IgD-negative memory B cell (primary cell): ENCODE data around the gene ABCC3. TPM values are rescaled to one million over a fixed set of nuclear protein-coding genes. Genes with fewer than 3 reads are reported as not detected.
"Not testable (repeated sequence)": the region's sequence is repeated elsewhere in the genome, so short reads cannot be mapped to it uniquely, and the experiment has no call there.

Experiments
- H3K27ac Mint-ChIP-seq, 3 donors: one replicate each; pipeline ENCODE4 v1.8.0; 2020 to 2022; ENCODE audit warnings: mild to moderate bottlenecking in 3 of 3, mixed read lengths in 3 of 3, moderate library complexity in 1 of 3
- H3K27me3 Mint-ChIP-seq: one replicate; pipeline ENCODE4 v1.8.0; 2021; ENCODE audit warnings: mixed read lengths
- H3K36me3 Mint-ChIP-seq: one replicate; pipeline ENCODE4 v1.8.0; 2020; ENCODE audit warnings: mild to moderate bottlenecking, mixed read lengths
- H3K4me1 Mint-ChIP-seq, 3 donors: one replicate each; pipeline ENCODE4 v1.8.0; 2020 to 2022; ENCODE audit warnings: mixed read lengths in 3 of 3, mild to moderate bottlenecking in 1 of 3
- H3K4me3 Mint-ChIP-seq, 4 donors: one replicate each; pipeline ENCODE4 v1.8.0; 2020 to 2022; ENCODE audit warnings: mild to moderate bottlenecking in 4 of 4, mixed read lengths in 4 of 4, moderate library complexity in 3 of 4
- H3K9me3 Mint-ChIP-seq, 3 donors: one replicate each; pipeline ENCODE4 v1.8.0; 2020 to 2021; ENCODE audit warnings: mixed read lengths in 3 of 3, mild to moderate bottlenecking in 1 of 3
- polyA plus RNA-seq: library from polyadenylated mRNA; unstranded; fragments of 300-500 nt; fragmentation: Illumina TruSeq; gene quantifications from one replicate; pipeline ENCODE4 v1.2.3, GENCODE V29; 2021

The ABCC3 gene
- polyA plus RNA-seq, 1 donor from 2014 or later: 0.91 TPM

DNA sequence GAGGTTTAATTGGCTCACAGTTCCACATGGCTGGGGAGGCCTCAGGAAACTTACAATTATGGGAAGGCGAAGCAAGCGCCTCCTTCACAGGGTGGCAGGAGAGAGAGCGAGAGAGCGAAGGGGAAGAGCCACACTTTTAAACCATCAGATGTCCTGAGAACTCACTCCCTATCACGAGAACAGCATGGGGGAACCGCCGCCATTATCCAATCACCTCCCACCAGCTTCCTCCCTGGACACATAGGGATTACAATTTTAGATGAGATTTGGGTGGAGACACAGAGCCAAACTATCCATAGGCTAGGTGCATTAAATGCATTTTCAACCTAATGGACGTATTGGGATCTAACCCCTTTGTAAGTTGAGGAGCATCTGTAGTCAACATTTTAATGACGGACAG is 78.0 kb downstream of the ABCC3 start:
- Mint-ChIP-seq H3K9me3 (no peaks in the 10 kb centered on the region), H3K4me3 (no peak overlapping the region), H3K27ac (peak overlapping the region in 2 of 3 donors; percentile 18 to 54), H3K27me3 (no peaks in the 10 kb centered on the region), H3K36me3 (no peaks in the 10 kb centered on the region), H3K4me1 (peaks cover 10 to 16% (median 13%) of the 10 kb centered on the region in 3 donors)

DNA sequence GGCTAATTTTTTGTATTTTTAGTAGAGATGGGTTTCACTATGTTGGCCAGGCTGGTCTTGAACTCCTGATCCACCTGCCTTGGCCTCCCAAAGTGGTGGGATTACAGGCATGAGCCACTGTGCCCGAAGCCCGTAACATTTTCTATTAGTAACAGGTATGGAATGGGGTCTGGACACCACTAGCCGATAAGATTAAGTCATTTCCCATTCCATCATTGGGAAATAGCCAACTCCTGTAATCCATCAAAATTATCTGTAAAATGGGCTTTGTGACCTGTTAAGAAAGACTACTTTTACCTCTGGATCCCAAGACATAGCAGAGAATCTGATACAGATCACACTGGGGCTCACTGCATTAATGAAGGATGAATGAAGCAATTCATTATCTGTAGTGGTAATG is 80.8 kb downstream of the ABCC3 start:
- Mint-ChIP-seq H3K4me1 (peaks cover 3 to 16% (median 3%) of the 10 kb centered on the region in 3 donors), H3K4me3 (peak overlapping the region in 1 of 4 donors; percentile 68), H3K27me3 (no peaks in the 10 kb centered on the region), H3K36me3 (peaks cover 1% of the 10 kb centered on the region), H3K9me3 (no peaks in the 10 kb centered on the region), H3K27ac (peak overlapping the region in 1 of 3 donors; percentile 48)

GRCh38 chr17:50719144-50719923 is 84.7 kb downstream of the ABCC3 start, which contains the start of gene LUC7L3:
Gene LUC7L3 (plus strand): TSS chr17:50719603. CDS start chr17:50719733, 130 bp downstream.
- Mint-ChIP-seq H3K4me1 (peaks cover 24 to 41% (median 28%) of the 10 kb centered on the region in 3 donors), H3K27ac (peak within 1 kb of the TSS; percentile 81 to 100 (median 98)), H3K36me3 (peaks cover 1% of the 10 kb centered on the region), H3K4me3 (peak within 1 kb of the TSS; percentile 90 to 99 (median 99)), H3K9me3 (no peaks in the 10 kb centered on the region), H3K27me3 (no peaks in the 10 kb centered on the region)

GRCh38 chr17:50719924-50720794 is 85.5 kb downstream of the ABCC3 start:
- peak overlapping the region; percentile 90 to 99 (median 99) for H3K4me3 Mint-ChIP-seq
- peaks cover 1% of the 10 kb centered on the region for H3K36me3 Mint-ChIP-seq
- peak overlapping the region; percentile 81 to 100 (median 98) for H3K27ac Mint-ChIP-seq
- no peaks in the 10 kb centered on the region for H3K9me3 Mint-ChIP-seq
- H3K4me1 Mint-ChIP-seq: peaks cover 26 to 41% (median 28%) of the 10 kb centered on the region in 3 donors
- no peaks in the 10 kb centered on the region for H3K27me3 Mint-ChIP-seq

DNA sequence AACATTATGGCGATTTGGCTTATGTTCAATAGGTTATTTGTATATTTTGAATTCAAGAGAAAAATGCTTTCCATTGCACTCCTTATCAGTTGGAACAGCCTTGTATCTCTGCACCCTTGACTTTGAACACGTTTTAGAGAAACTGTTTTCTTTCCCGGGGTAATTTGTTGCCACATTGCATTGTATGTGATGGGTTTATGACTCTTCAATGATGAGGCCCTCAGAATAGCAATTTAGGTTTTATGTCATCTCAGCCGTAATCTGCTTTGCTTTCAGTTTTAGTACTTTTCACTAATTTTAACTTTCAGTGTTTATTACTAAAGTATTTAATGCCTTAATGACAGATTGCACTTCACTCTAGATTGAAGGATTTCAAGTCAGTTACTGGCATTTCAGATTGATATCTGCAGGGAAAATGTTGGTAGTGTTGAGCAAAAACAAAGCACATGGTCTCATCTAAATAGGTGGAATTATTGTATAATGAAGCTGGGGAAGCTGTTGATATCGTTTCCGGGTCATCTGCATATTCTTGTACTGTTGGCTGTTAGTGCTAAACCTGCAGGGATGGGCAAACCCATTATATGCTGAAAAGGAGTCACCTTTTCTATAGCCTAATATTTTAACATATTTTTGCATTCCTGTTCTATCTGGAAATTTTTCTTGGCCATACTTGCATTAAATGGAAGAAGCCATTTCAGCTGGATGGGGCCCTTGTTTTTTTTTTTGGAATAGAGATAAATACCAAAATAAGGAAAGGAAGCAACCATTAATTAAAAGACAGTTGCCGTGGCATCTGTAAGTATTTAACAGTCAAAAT is 86.7 kb downstream of the ABCC3 start:
- H3K4me1 Mint-ChIP-seq: peaks cover 28 to 44% (median 34%) of the 10 kb centered on the region in 3 donors

DNA sequence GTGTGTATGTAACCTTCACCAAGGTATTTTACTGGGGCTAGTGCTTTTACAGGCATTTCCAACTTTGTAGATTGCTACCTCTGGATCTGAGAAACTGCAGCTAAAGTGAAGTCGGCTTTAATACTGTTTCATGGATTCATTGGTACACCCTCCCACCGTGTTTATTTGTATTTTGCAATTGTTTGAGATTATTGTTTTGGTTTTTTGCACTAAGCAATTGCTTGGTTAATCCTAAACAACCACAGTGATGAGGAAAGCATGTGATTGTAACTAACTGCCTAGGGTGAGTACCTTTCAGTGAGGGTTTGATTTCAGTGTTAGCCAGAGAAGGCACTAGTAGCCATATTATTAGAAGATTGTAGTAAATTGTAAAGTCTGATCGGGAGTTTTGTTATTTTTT is 88.1 kb downstream of the ABCC3 start:
- Mint-ChIP-seq H3K27me3 (no peaks in the 10 kb centered on the region), H3K27ac (peak overlapping the region in 1 of 3 donors; percentile 61), H3K4me1 (peaks cover 36 to 52% (median 42%) of the 10 kb centered on the region in 3 donors)

More for the DNA sequence above, 86.7 kb downstream of the ABCC3 start:
- Mint-ChIP-seq H3K27ac (peak overlapping the region; percentile 43 to 81 (median 60)), H3K4me3 (peak overlapping the region; percentile 90 to 99 (median 99)), H3K27me3 (no peaks in the 10 kb centered on the region), H3K36me3 (peaks cover 1% of the 10 kb centered on the region), H3K9me3 (no peaks in the 10 kb centered on the region)

DNA sequence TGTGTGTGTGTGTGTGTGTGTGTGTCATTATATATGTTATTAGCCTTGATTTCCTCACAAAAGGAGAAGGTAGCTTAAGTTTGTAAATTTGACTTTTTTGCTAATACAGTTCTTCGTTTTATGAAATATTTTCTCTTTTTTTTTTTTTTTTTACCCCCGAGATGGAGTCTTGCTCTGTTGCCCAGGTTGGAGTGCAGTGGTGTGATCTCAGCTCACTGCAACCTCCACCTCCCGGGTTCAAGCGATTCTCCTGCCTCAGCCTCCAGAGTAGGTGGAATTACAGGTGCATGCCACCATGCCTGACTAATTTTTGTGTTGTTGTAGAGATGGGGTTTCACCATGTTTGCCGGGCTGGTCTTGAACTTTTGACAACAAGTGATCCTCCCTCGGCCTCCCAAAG is 89.9 kb downstream of the ABCC3 start:
- not testable (repeated sequence) for H3K36me3 Mint-ChIP-seq, H3K27ac Mint-ChIP-seq, H3K27me3 Mint-ChIP-seq, H3K4me3 Mint-ChIP-seq, H3K9me3 Mint-ChIP-seq
- peaks cover 49 to 56% (median 49%) of the 10 kb centered on the region in 3 donors for H3K4me1 Mint-ChIP-seq

More for the DNA sequence above, 88.1 kb downstream of the ABCC3 start:
- H3K36me3 Mint-ChIP-seq: peaks cover 1% of the 10 kb centered on the region
- H3K9me3 Mint-ChIP-seq: no peaks in the 10 kb centered on the region
- peak overlapping the region in 3 of 4 donors; percentile 21 to 77 (median 56) for H3K4me3 Mint-ChIP-seq

DNA sequence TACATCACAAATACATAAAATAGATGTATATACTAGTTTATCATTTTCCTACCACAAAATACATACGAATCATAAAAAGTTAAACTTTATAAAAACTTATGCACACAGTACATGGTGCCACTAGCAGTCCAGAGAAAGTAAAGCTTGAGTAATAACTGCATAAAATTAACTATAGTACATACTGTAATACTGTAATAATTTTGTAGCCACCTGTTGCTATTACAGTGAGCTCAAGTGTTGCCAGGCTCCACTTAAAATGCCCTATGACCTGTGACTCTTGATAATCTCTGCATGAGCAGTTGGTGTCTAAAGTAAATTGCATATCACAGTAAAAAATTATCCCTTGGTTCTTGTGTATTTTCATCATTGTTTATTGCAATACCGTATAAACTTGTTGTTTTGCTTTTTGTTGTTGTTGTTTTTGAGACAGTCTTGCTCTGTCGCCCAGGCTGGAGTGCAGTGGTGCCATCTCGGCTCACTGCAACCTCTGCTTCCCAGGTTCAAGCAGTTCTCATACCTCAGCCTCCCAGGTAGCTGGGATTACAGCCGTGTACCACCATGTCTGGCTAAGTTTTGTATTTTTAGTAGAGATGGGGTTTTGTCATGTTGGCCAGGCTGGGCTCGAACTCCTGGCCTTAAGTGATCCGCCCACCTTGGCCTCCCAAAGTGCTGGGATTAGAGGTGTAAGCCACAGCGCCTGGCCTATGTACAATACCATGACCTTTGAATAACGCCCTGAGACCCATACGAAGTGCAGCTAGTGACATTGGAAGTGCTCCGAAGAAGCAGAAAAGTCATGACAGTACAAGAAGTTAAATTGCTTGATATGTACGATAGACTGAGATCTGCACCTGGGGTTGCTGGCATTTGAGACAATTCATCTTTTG is 91.3 kb downstream of the ABCC3 start:
- peak overlapping the region in 3 of 4 donors; percentile 23 to 47 (median 43) for H3K4me3 Mint-ChIP-seq
- H3K27ac Mint-ChIP-seq: no peak overlapping the region
- H3K9me3 Mint-ChIP-seq: no peaks in the 10 kb centered on the region

GRCh38 chr17:50728112-50728429 is 93.4 kb downstream of the ABCC3 start:
- H3K27ac Mint-ChIP-seq: no peak overlapping the region
- peaks cover 35 to 37% (median 36%) of the 10 kb centered on the region in 3 donors for H3K4me1 Mint-ChIP-seq
- H3K4me3 Mint-ChIP-seq: no peak overlapping the region

More for the DNA sequence above, 91.3 kb downstream of the ABCC3 start:
- Mint-ChIP-seq H3K36me3 (no peaks in the 10 kb centered on the region), H3K27me3 (no peaks in the 10 kb centered on the region), H3K4me1 (peaks cover 42 to 45% (median 43%) of the 10 kb centered on the region in 3 donors)

DNA sequence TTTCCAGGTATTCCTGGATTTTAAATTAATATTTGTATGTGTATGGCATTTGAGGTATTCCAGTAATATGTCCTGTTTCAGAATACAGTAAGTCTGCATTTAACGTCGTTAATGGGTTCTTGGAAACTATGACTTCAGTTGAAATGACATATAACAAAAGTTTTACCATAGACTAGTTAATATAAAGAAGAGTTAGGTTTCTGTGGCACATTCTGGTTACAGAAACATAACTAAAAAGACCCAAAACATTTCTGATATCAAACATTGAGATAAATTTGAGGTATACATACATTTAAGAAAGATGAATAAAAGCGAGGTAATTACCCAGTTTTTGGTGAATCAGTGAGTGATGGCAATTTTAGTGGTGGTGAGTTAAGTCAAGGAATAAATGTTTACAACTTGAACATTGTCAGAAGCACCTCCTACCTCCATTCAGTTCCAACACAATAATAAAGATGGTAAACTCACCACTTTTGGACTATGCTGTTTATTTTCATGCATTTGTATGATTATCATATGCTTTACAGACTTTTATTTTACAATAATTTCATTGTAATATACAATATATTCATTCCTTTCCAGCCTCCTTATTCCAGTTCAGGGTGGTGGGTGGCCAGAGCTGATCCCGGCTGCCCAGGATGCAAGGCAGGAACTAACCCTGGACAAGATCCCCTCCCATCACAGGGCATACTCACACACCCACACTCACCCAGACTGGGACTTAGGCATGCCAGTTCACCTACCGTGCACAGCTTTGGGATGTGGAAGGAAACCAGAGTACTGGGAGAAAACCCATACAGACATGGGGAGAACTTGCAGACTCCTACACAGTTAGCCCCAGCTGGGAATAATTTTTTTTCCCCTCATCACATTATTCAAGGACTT is 94.4 kb downstream of the ABCC3 start:
- no peaks in the 10 kb centered on the region for H3K27me3 Mint-ChIP-seq
- H3K36me3 Mint-ChIP-seq: no peaks in the 10 kb centered on the region
- peak overlapping the region in 1 of 4 donors; percentile 49 for H3K4me3 Mint-ChIP-seq
- no peak overlapping the region for H3K27ac Mint-ChIP-seq
- no peaks in the 10 kb centered on the region for H3K9me3 Mint-ChIP-seq
- H3K4me1 Mint-ChIP-seq: peaks cover 33 to 36% (median 34%) of the 10 kb centered on the region in 3 donors

More at GRCh38 chr17:50728112-50728429, 93.4 kb downstream of the ABCC3 start:
- Mint-ChIP-seq H3K27me3 (no peaks in the 10 kb centered on the region), H3K36me3 (no peaks in the 10 kb centered on the region), H3K9me3 (no peaks in the 10 kb centered on the region)

GRCh38 chr17:50731575-50732460 is 97.1 kb downstream of the ABCC3 start:
- no peaks in the 10 kb centered on the region for H3K9me3 Mint-ChIP-seq
- H3K27me3 Mint-ChIP-seq: no peaks in the 10 kb centered on the region
- H3K27ac Mint-ChIP-seq: peak overlapping the region; percentile 2 to 49 (median 3)
- no peaks in the 10 kb centered on the region for H3K36me3 Mint-ChIP-seq
- peak overlapping the region in 1 of 4 donors; percentile 14 for H3K4me3 Mint-ChIP-seq
- H3K4me1 Mint-ChIP-seq: peaks cover 34 to 45% (median 44%) of the 10 kb centered on the region in 3 donors

GRCh38 chr17:50735287-50735686 is 100.6 kb downstream of the ABCC3 start:
- Mint-ChIP-seq H3K4me1 (peaks cover 18 to 36% (median 26%) of the 10 kb centered on the region in 3 donors), H3K4me3 (no peak overlapping the region), H3K9me3 (no peaks in the 10 kb centered on the region), H3K27me3 (no peaks in the 10 kb centered on the region), H3K36me3 (no peaks in the 10 kb centered on the region), H3K27ac (peak overlapping the region in 2 of 3 donors; percentile 42 to 81)
